PC-9 (cell line): ENCODE results near the gene CDKN1C. TPM values are rescaled to one million over a fixed set of nuclear protein-coding genes. Genes with fewer than 3 reads are reported as not detected.

Source experiments
- BruUV-seq: library from RNA; stranded (reverse); fragments of 400-500 nt; replicated peaks from 2 replicates; lab custom pipeline; 2021; lab: Mats Ljungman, UMichigan
- CTCF ChIA-PET: fragments of 300-600 bp; sonication (Branson Sonifier 250); formaldehyde crosslinking; loops from one replicate; lab custom pipeline; 2022; ENCODE audit warnings: antibody characterized with exemption; lab: Charles Lee
- POLR2A ChIA-PET: fragments of 300-600 bp; sonication (Branson Sonifier 250); formaldehyde crosslinking; loops from one replicate; lab custom pipeline; 2022; ENCODE audit warnings: antibody characterized with exemption; ENCODE audit not compliant: unreplicated experiment; lab: Charles Lee
- DNase-seq, 2 experiments: peaks; one replicate each; pipeline versions ENCODE4 v3.0.0 to v3.0.0-alpha.2; 2015 to 2022; ENCODE audit warnings: mixed read lengths in 1 of 2
- H2AFZ ChIP-seq: fragments of 200-600 bp; sonication (generic); 2 replicates; pipeline ENCODE4 v1.8.1; 2017; ENCODE audit warnings: antibody characterized with exemption
- H3F3A ChIP-seq: fragments of 200-600 bp; sonication (generic); 2 replicates; pipeline ENCODE4 v1.8.1; 2017; ENCODE audit warnings: antibody characterized with exemption, mild to moderate bottlenecking, low read depth; ENCODE audit not compliant: insufficient read depth
- H3K27ac ChIP-seq: fragments of 200-600 bp; sonication (generic); 2 replicates; pipeline ENCODE4 v1.6.1; 2016; ENCODE audit warnings: mixed run types
- H3K27me3 ChIP-seq: fragments of 200-600 bp; sonication (generic); 2 replicates; pipeline ENCODE4 v1.6.1; 2016; ENCODE audit warnings: low read depth, mixed run types; ENCODE audit not compliant: insufficient read depth
- H3K36me3 ChIP-seq: fragments of 200-600 bp; sonication (generic); 2 replicates; pipeline ENCODE4 v1.6.1; 2016; ENCODE audit warnings: low read depth, mixed run types
- H3K4me1 ChIP-seq: fragments of 200-600 bp; sonication (generic); replicated peaks from 2 replicates; pipeline ENCODE4 v1.6.1; 2016; ENCODE audit warnings: mixed run types; ENCODE audit not compliant: insufficient read depth
- H3K4me2 ChIP-seq: fragments of 200-600 bp; sonication (generic); 2 replicates; pipeline ENCODE4 v1.6.1; 2017; ENCODE audit warnings: mixed run types
- H3K4me3 ChIP-seq: fragments of 200-600 bp; sonication (generic); 2 replicates; pipeline ENCODE4 v1.6.1; 2016; ENCODE audit warnings: mixed run types
- H3K79me2 ChIP-seq: fragments of 200-600 bp; sonication (generic); 2 replicates; pipeline ENCODE4 v1.6.1; 2017; ENCODE audit warnings: low read depth, mixed run types
- H3K9me2 ChIP-seq: fragments of 200-600 bp; sonication (generic); 2 replicates; pipeline ENCODE4 v1.8.1; 2017; ENCODE audit warnings: mild to moderate bottlenecking; ENCODE audit not compliant: insufficient read depth
- H3K9me3 ChIP-seq: fragments of 200-600 bp; sonication (generic); 2 replicates; pipeline ENCODE4 v1.8.1; 2016; ENCODE audit warnings: low read depth; ENCODE audit not compliant: insufficient read depth
- H4K20me1 ChIP-seq: fragments of 200-600 bp; sonication (generic); 2 replicates; pipeline ENCODE4 v1.8.1; 2017; ENCODE audit not compliant: insufficient read depth
- CTCF ChIP-seq: fragments of 200-600 bp; sonication (generic); conservative IDR thresholded peaks from 2 replicates; pipeline ENCODE4 v1.6.1; 2017; ENCODE audit warnings: mixed run types, antibody characterized with exemption, mild to moderate bottlenecking, moderate library complexity
- EZH2 ChIP-seq: fragments of 200-600 bp; sonication (generic); IDR thresholded peaks from 2 replicates; pipeline ENCODE4 v1.8.0; 2017; ENCODE audit warnings: antibody characterized with exemption, low read depth
- intact Hi-C: fragments of 100-400 bp; cut with micrococcal nuclease; formaldehyde crosslinking; loops from one replicate; pipeline ENCODE4 v1.10.0; 2022; ENCODE audit not compliant: unreplicated experiment
- total RNA-seq: library from RNA; stranded (reverse); gene quantifications from 2 replicates; pipeline ENCODE4 v1.2.3, GENCODE V29; 2021

The CDKN1C gene
- total RNA-seq, 1 experiment from 2014 or later, result 5.1 TPM

GRCh38 chr11:2915473-2915872 is 29.9 kb upstream of the CDKN1C start:
- no peaks in the 10 kb centered on the region for H3K27me3 ChIP-seq
- H3K4me2 ChIP-seq, result no peak overlapping the region
- H3K36me3 ChIP-seq, result no peaks in the 10 kb centered on the region
- no peaks in the 10 kb centered on the region for H3K9me3 ChIP-seq
- peaks cover 17% of the 10 kb centered on the region; the same call in 1 of the 2 replicates for H3F3A ChIP-seq
- no peak for DNase-seq
- POLR2A ChIA-PET, result no interaction called here
- no peaks in the 10 kb centered on the region for H4K20me1 ChIP-seq
- BruUV-seq, result no TSS peak
- H3K4me3 ChIP-seq, result no peak overlapping the region
- TF ChIP-seq EZH2 (no peak), CTCF (no peak)
- intact Hi-C loops, result no loop called here
- H3K79me2 ChIP-seq, result no peaks in the 10 kb centered on the region
- no peak overlapping the region for H2AFZ ChIP-seq
- CTCF ChIA-PET, result no interaction called here
- no peaks in the 10 kb centered on the region for H3K9me2 ChIP-seq
- H3K4me1 ChIP-seq, result peaks cover 33% of the 10 kb centered on the region
- no peak overlapping the region for H3K27ac ChIP-seq

- H3K9me2 ChIP-seq, result no peaks in the 10 kb centered on the region
- peaks cover 33% of the 10 kb centered on the region for H3K4me1 ChIP-seq
- no peak overlapping the region for H2AFZ ChIP-seq
- ChIA-PET CTCF (no interaction called here), POLR2A (no interaction called here)
- H3K9me3 ChIP-seq, result no peaks in the 10 kb centered on the region
- no peaks in the 10 kb centered on the region for H3K27me3 ChIP-seq
- TF ChIP-seq EZH2 (no peak), CTCF (no peak)
- no peak for DNase-seq
- no peaks in the 10 kb centered on the region for H4K20me1 ChIP-seq
- peaks cover 17% of the 10 kb centered on the region; the same call in 1 of the 2 replicates for H3F3A ChIP-seq
- H3K79me2 ChIP-seq, result no peaks in the 10 kb centered on the region
- H3K36me3 ChIP-seq, result no peaks in the 10 kb centered on the region
- BruUV-seq, result no TSS peak
- intact Hi-C loops, result no loop called here
- H3K4me3 ChIP-seq, result no peak overlapping the region
- H3K4me2 ChIP-seq, result no peak overlapping the region
- no peak overlapping the region for H3K27ac ChIP-seq
Measured at GRCh38 chr11:2914455-2915195, 29.1 kb upstream of the CDKN1C start.

- no peaks in the 10 kb centered on the region for H3K9me2 ChIP-seq
- H3K4me2 ChIP-seq, result peak overlapping the region; percentile 91; the same call in 1 of the 2 replicates
- H3K4me3 ChIP-seq, result no peak overlapping the region
- intact Hi-C loops, result loop anchor here (2.0 kb wide), 1 partner anchor 15 kb away; the partner anchor contains the start of gene PHLDA2
- TF ChIP-seq CTCF (no peak), EZH2 (no peak)
- H4K20me1 ChIP-seq, result no peaks in the 10 kb centered on the region
- no TSS peak for BruUV-seq
- no peaks in the 10 kb centered on the region for H3K36me3 ChIP-seq
- ChIA-PET CTCF (no interaction called here), POLR2A (no interaction called here)
- no peaks in the 10 kb centered on the region for H3K9me3 ChIP-seq
- H3K4me1 ChIP-seq, result peaks cover 33% of the 10 kb centered on the region
- no peaks in the 10 kb centered on the region for H3K79me2 ChIP-seq
- no peaks in the 10 kb centered on the region for H3K27me3 ChIP-seq
- DNase-seq, result no peak
- H3K27ac ChIP-seq, result peak overlapping the region; percentile 81
- H2AFZ ChIP-seq, result no peak overlapping the region
- peaks cover 17% of the 10 kb centered on the region; the same call in 1 of the 2 replicates for H3F3A ChIP-seq
Measured at GRCh38 chr11:2913776-2914175, 28.2 kb upstream of the CDKN1C start.
